ENCODE data around the gene B4GALT2. TPM values are rescaled to one million over a fixed set of nuclear protein-coding genes. Genes with fewer than 3 reads are reported as not detected.

The B4GALT2 gene
- total and polyA plus RNA-seq, 9 of the 15 experiments (the other 6 are each of a cell fraction or from before 2014, with no cell fraction given): 1.3 to 86.8 (median 43.8) TPM

DNA sequence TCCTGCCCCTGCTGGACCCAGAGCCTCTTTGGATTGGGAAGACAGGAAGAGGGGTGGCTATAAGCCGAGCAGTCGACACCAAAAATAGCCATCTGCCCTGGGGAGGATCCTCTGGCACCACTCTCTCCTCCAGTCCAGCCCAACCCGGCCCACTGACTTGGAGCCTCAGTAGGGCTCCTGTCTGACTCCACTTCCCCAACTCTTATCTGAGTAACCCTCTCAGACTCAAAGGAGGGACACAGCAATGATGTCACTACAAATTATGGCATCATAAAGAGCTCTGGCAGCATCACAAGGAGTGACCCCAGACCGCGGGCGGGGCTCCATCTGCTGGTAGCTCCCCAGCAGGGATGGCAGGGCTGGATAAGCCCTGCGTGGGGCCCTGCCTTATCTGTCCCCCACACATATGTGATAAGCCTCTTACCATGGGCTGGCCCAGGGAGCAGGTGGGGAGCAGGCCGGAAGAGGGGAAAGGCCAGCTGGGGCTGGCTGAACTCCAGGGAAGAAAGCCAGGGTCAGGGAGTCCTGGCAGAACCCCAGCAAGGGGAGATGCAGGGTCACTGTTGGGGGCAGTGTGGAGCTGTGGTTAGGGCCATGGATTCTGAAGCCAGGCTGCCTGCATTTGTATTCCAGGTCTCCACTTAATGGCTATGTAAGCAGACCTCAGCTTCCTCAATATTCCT is 56.9 kb downstream of the B4GALT2 start (continued):
- TF ChIP-seq DMBX1 (CRISPR knock-in tag; IDR thresholded peaks at IDR 0.05; ENCODE audit: borderline replicate concordance) (peak; percentile 99), NONO (IDR thresholded peaks at IDR 0.05; ENCODE audit: low read depth in 2 of 2, low read length in 1 of 2) (peak in 1 of 2 experiments; percentile 97; a peak in 2 of 4 replicates), POU5F1 (IDR thresholded peaks at IDR 0.05; ENCODE audit: borderline replicate concordance, low read depth, low read length, partially characterized antibody) (peak; percentile 40), SNRNP70 (optimal IDR thresholded peaks at IDR 0.05; ENCODE audit: low read depth, low read length) (no peak), HNRNPK (IDR thresholded peaks at IDR 0.05; ENCODE audit: low read depth, low read length, poor library complexity, severe bottlenecking) (no peak), ARID2 (IDR thresholded peaks at IDR 0.05) (no peak), HDAC3 (IDR thresholded peaks at IDR 0.05; ENCODE audit: borderline replicate concordance, partially characterized antibody) (peak; percentile 99), SIX5 (IDR thresholded peaks at IDR 0.05; ENCODE audit: borderline replicate concordance in 1 of 2, insufficient read depth in 1 of 2, low read depth in 1 of 2, low read length in 2 of 2) (no peak), ELF4 (CRISPR knock-in tag; IDR thresholded peaks at IDR 0.05) (peak; percentile 99), KDM1A (IDR thresholded peaks at IDR 0.05) (peak; percentile 99)
- TF ChIP-seq, protein P1, sequence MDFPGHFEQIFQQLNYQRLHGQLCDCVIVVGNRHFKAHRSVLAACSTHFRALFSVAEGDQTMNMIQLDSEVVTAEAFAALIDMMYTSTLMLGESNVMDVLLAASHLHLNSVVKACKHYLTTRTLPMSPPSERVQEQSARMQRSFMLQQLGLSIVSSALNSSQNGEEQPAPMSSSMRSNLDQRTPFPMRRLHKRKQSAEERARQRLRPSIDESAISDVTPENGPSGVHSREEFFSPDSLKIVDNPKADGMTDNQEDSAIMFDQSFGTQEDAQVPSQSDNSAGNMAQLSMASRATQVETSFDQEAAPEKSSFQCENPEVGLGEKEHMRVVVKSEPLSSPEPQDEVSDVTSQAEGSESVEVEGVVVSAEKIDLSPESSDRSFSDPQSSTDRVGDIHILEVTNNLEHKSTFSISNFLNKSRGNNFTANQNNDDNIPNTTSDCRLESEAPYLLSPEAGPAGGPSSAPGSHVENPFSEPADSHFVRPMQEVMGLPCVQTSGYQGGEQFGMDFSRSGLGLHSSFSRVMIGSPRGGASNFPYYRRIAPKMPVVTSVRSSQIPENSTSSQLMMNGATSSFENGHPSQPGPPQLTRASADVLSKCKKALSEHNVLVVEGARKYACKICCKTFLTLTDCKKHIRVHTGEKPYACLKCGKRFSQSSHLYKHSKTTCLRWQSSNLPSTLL (IDR thresholded peaks at IDR 0.05): no peak; the same call in 1 of the 2 replicates
- TF ChIP-seq, protein P2, sequence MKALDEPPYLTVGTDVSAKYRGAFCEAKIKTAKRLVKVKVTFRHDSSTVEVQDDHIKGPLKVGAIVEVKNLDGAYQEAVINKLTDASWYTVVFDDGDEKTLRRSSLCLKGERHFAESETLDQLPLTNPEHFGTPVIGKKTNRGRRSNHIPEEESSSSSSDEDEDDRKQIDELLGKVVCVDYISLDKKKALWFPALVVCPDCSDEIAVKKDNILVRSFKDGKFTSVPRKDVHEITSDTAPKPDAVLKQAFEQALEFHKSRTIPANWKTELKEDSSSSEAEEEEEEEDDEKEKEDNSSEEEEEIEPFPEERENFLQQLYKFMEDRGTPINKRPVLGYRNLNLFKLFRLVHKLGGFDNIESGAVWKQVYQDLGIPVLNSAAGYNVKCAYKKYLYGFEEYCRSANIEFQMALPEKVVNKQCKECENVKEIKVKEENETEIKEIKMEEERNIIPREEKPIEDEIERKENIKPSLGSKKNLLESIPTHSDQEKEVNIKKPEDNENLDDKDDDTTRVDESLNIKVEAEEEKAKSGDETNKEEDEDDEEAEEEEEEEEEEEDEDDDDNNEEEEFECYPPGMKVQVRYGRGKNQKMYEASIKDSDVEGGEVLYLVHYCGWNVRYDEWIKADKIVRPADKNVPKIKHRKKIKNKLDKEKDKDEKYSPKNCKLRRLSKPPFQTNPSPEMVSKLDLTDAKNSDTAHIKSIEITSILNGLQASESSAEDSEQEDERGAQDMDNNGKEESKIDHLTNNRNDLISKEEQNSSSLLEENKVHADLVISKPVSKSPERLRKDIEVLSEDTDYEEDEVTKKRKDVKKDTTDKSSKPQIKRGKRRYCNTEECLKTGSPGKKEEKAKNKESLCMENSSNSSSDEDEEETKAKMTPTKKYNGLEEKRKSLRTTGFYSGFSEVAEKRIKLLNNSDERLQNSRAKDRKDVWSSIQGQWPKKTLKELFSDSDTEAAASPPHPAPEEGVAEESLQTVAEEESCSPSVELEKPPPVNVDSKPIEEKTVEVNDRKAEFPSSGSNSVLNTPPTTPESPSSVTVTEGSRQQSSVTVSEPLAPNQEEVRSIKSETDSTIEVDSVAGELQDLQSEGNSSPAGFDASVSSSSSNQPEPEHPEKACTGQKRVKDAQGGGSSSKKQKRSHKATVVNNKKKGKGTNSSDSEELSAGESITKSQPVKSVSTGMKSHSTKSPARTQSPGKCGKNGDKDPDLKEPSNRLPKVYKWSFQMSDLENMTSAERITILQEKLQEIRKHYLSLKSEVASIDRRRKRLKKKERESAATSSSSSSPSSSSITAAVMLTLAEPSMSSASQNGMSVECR (CRISPR knock-in tag; IDR thresholded peaks at IDR 0.05): peak; percentile 9; the same call in 1 of the 2 replicates
- TF ChIP-seq, protein P3, sequence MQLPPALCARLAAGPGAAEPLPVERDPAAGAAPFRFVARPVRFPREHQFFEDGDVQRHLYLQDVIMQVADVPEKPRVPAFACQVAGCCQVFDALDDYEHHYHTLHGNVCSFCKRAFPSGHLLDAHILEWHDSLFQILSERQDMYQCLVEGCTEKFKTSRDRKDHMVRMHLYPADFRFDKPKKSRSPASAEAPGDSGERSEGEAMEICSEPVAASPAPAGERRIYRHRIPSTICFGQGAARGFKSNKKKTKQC (CRISPR knock-in tag; IDR thresholded peaks at IDR 0.05): no peak
- TF ChIP-seq, protein P4, sequence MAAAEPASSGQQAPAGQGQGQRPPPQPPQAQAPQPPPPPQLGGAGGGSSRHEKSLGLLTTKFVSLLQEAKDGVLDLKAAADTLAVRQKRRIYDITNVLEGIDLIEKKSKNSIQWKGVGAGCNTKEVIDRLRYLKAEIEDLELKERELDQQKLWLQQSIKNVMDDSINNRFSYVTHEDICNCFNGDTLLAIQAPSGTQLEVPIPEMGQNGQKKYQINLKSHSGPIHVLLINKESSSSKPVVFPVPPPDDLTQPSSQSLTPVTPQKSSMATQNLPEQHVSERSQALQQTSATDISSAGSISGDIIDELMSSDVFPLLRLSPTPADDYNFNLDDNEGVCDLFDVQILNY (CRISPR knock-in tag; IDR thresholded peaks at IDR 0.05): no peak; the same call in 1 of the 2 replicates
- TF ChIP-seq, protein P5, sequence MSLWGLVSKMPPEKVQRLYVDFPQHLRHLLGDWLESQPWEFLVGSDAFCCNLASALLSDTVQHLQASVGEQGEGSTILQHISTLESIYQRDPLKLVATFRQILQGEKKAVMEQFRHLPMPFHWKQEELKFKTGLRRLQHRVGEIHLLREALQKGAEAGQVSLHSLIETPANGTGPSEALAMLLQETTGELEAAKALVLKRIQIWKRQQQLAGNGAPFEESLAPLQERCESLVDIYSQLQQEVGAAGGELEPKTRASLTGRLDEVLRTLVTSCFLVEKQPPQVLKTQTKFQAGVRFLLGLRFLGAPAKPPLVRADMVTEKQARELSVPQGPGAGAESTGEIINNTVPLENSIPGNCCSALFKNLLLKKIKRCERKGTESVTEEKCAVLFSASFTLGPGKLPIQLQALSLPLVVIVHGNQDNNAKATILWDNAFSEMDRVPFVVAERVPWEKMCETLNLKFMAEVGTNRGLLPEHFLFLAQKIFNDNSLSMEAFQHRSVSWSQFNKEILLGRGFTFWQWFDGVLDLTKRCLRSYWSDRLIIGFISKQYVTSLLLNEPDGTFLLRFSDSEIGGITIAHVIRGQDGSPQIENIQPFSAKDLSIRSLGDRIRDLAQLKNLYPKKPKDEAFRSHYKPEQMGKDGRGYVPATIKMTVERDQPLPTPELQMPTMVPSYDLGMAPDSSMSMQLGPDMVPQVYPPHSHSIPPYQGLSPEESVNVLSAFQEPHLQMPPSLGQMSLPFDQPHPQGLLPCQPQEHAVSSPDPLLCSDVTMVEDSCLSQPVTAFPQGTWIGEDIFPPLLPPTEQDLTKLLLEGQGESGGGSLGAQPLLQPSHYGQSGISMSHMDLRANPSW (CRISPR knock-in tag; IDR thresholded peaks at IDR 0.05): peak; percentile 92; the same call in 1 of the 2 replicates

Measured in K562 (cell line).